HepG2 (cell line): ENCODE measurements around the gene ARHGEF1. TPM values are rescaled to one million over a fixed set of nuclear protein-coding genes. Genes with fewer than 3 reads are reported as not detected.

Experiments
- DPF2 ChIP-seq: sonication (generic); formaldehyde crosslinking; IDR thresholded peaks from 2 replicates; pipeline ENCODE4 v1.4.0; 2020; ENCODE audit warnings: mild to moderate bottlenecking, low read depth, missing genetic modification reagents, borderline replicate concordance
- HDAC1 ChIP-seq: sonication (generic); formaldehyde crosslinking; IDR thresholded peaks from 2 replicates; pipeline ENCODE4 v1.5.1; 2020; ENCODE audit warnings: mild to moderate bottlenecking, missing genetic modification reagents
- HOXA7 ChIP-seq: sonication (generic); formaldehyde crosslinking; IDR thresholded peaks from 2 replicates; pipeline ENCODE4 v1.8.1; 2022; ENCODE audit warnings: mild to moderate bottlenecking, missing genetic modification reagents, moderate library complexity
- KAT7 ChIP-seq: IDR thresholded peaks from 2 replicates; pipeline ENCODE4 v1.6.1; 2018; ENCODE audit warnings: borderline replicate concordance, missing compliant biosample characterization
- KLF16 ChIP-seq, 2 experiments: sonication (generic) in 1 of 2; formaldehyde crosslinking in 1 of 2; IDR thresholded peaks; 2 replicates each; pipeline versions ENCODE4 v1.6.1 to v1.8.0; 2016 to 2023; ENCODE audit warnings: missing genetic modification reagents in 2 of 2, missing compliant biosample characterization in 1 of 2
- LCORL ChIP-seq, 2 experiments: fragments of 450-650 bp in 1 of 2; sonication (generic) in 1 of 2; formaldehyde crosslinking in 1 of 2; IDR thresholded peaks; 2 replicates each; pipeline versions ENCODE4 v1.5.0 to v1.6.1; 2017 to 2020; ENCODE audit warnings: antibody characterized with exemption in 1 of 2, missing genetic modification reagents in 1 of 2
- MIXL1 ChIP-seq: IDR thresholded peaks from 2 replicates; pipeline ENCODE4 v1.6.1; 2016
- NFYC ChIP-seq: IDR thresholded peaks from 2 replicates; pipeline ENCODE4 v1.6.1; 2016; ENCODE audit warnings: missing genetic modification reagents, missing compliant biosample characterization
- PHF8 ChIP-seq: sonication (generic); formaldehyde crosslinking; IDR thresholded peaks from 2 replicates; pipeline ENCODE4 v1.5.0; 2020; ENCODE audit warnings: missing genetic modification reagents
- SATB2 ChIP-seq: sonication (generic); formaldehyde crosslinking; IDR thresholded peaks from 2 replicates; pipeline ENCODE4 v1.5.0; 2020; ENCODE audit warnings: missing genetic modification reagents
- ZNF251 ChIP-seq: sonication (generic); formaldehyde crosslinking; IDR thresholded peaks from 2 replicates; pipeline ENCODE4 v1.9.0; 2021; ENCODE audit warnings: mild to moderate bottlenecking, missing genetic modification reagents
- ZNF782 ChIP-seq: sonication (generic); formaldehyde crosslinking; IDR thresholded peaks from 2 replicates; pipeline ENCODE4 v1.4.0; 2020; ENCODE audit warnings: missing genetic modification reagents, mild to moderate bottlenecking, borderline replicate concordance
- ZSCAN22 ChIP-seq: sonication (generic); formaldehyde crosslinking; IDR thresholded peaks from 2 replicates; pipeline ENCODE4 v1.4.0; 2020; ENCODE audit warnings: mild to moderate bottlenecking, missing genetic modification reagents
- polyA plus RNA-seq, 8 experiments: library from polyadenylated mRNA; depleted of rRNA in 3 of 8; stranded (reverse) in 7 of 8; unstranded in 1 of 8; fragments of >200 nt; fragmentation: Illumina TruSeq in 4 of 8; extraction: Trizol in 4 of 8; gene quantifications; 2 replicates each; pipeline versions ENCODE4 v1.2.1 to v1.2.3, GENCODE V29; 2011 to 2016; ENCODE audit warnings: low read depth in 4 of 8, missing spikeins in 1 of 8, mixed read lengths in 1 of 8; ENCODE audit not compliant: insufficient read depth in 1 of 8
- total RNA-seq, 5 experiments: library from RNA; depleted of rRNA; stranded (reverse); fragments of >200 nt; fragmentation: Illumina TruSeq; extraction: Trizol; gene quantifications; 2 replicates each; pipeline ENCODE4 v1.2.3, GENCODE V29; 2016; ENCODE audit warnings: low read depth in 1 of 5
- TF ChIP-seq, protein P1 (sequence below): sonication (generic); formaldehyde crosslinking; conservative IDR thresholded peaks from 2 replicates; pipeline ENCODE4 v1.4.0; 2020; ENCODE audit warnings: mild to moderate bottlenecking, missing genetic modification reagents, moderate library complexity
- TF ChIP-seq, protein P2 (sequence below): sonication (generic); formaldehyde crosslinking; IDR thresholded peaks from 2 replicates; pipeline ENCODE4 v1.8.1; 2023; ENCODE audit warnings: mild to moderate bottlenecking, missing genetic modification reagents
- TF ChIP-seq, protein P3 (sequence below): sonication (generic); formaldehyde crosslinking; IDR thresholded peaks from 2 replicates; pipeline ENCODE4; 2020; ENCODE audit warnings: missing genetic modification reagents, mild to moderate bottlenecking, borderline replicate concordance
- TF ChIP-seq, protein P4 (sequence below): sonication (generic); formaldehyde crosslinking; IDR thresholded peaks from 2 replicates; pipeline ENCODE4 v1.4.0; 2020; ENCODE audit warnings: missing genetic modification reagents, mild to moderate bottlenecking, borderline replicate concordance

ARHGEF1 gene
- total and polyA plus RNA-seq, 2 of the 13 experiments (the other 11 are each of a cell fraction or from before 2014, with no cell fraction given) = 33.7 to 34.7 TPM

DNA sequence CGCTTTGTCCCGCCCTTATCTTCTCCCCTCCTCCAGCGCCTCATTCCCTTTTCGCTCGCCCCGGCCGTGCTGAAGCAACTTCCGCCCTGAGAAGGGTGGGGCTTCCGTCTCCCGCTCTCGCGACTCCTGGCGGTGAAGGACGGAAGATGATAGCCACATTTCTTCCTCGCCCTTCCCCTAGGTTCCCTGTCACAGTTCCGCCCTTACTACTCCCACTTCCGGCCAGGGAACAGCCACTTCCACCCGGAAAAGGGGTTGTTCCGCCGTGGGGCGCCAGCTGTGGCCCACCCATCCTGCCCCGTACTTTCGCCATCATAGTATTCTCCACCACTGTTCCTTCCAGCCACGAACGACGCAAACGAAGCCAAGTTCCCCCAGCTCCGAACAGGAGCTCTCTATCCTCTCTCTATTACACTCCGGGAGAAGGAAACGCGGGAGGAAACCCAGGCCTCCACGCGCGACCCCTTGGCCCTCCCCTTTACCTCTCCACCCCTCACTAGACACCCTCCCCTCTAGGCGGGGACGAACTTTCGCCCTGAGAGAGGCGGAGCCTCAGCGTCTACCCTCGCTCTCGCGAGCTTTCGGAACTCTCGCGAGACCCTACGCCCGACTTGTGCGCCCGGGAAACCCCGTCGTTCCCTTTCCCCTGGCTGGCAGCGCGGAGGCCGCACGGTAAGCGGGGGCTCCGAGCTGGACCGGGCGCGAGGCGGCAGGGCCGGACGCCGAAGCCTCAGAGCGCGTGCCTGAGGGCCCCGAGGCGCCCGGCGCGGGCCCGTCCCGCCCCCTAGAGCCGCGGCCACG, 23.2 kb upstream of the ARHGEF1 start, which contains the start of gene RPS19 (continued):
- TF ChIP-seq, protein P1, sequence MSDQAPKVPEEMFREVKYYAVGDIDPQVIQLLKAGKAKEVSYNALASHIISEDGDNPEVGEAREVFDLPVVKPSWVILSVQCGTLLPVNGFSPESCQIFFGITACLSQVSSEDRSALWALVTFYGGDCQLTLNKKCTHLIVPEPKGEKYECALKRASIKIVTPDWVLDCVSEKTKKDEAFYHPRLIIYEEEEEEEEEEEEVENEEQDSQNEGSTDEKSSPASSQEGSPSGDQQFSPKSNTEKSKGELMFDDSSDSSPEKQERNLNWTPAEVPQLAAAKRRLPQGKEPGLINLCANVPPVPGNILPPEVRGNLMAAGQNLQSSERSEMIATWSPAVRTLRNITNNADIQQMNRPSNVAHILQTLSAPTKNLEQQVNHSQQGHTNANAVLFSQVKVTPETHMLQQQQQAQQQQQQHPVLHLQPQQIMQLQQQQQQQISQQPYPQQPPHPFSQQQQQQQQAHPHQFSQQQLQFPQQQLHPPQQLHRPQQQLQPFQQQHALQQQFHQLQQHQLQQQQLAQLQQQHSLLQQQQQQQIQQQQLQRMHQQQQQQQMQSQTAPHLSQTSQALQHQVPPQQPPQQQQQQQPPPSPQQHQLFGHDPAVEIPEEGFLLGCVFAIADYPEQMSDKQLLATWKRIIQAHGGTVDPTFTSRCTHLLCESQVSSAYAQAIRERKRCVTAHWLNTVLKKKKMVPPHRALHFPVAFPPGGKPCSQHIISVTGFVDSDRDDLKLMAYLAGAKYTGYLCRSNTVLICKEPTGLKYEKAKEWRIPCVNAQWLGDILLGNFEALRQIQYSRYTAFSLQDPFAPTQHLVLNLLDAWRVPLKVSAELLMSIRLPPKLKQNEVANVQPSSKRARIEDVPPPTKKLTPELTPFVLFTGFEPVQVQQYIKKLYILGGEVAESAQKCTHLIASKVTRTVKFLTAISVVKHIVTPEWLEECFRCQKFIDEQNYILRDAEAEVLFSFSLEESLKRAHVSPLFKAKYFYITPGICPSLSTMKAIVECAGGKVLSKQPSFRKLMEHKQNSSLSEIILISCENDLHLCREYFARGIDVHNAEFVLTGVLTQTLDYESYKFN (CRISPR knock-in tag) = peak; percentile 53
- TF ChIP-seq HOXA7 (CRISPR knock-in tag) = no peak
- TF ChIP-seq ZSCAN22 (CRISPR knock-in tag) = 0 out of 2 replicates have a peak, but pooled peaks have one; percentile 31
- TF ChIP-seq PHF8 = peak; percentile 89
- TF ChIP-seq ZNF251 = no peak
- TF ChIP-seq, protein P2, sequence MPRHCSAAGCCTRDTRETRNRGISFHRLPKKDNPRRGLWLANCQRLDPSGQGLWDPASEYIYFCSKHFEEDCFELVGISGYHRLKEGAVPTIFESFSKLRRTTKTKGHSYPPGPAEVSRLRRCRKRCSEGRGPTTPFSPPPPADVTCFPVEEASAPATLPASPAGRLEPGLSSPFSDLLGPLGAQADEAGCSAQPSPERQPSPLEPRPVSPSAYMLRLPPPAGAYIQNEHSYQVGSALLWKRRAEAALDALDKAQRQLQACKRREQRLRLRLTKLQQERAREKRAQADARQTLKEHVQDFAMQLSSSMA (CRISPR knock-in tag) = peak; percentile 82; the same call in 1 of the 2 replicates
- TF ChIP-seq DPF2 (CRISPR knock-in tag) = no peak
- TF ChIP-seq KLF16 (CRISPR knock-in tag; IDR thresholded peaks at IDR 0.05) = no peak; a peak in 1 of 4 replicates
- TF ChIP-seq, protein P3, sequence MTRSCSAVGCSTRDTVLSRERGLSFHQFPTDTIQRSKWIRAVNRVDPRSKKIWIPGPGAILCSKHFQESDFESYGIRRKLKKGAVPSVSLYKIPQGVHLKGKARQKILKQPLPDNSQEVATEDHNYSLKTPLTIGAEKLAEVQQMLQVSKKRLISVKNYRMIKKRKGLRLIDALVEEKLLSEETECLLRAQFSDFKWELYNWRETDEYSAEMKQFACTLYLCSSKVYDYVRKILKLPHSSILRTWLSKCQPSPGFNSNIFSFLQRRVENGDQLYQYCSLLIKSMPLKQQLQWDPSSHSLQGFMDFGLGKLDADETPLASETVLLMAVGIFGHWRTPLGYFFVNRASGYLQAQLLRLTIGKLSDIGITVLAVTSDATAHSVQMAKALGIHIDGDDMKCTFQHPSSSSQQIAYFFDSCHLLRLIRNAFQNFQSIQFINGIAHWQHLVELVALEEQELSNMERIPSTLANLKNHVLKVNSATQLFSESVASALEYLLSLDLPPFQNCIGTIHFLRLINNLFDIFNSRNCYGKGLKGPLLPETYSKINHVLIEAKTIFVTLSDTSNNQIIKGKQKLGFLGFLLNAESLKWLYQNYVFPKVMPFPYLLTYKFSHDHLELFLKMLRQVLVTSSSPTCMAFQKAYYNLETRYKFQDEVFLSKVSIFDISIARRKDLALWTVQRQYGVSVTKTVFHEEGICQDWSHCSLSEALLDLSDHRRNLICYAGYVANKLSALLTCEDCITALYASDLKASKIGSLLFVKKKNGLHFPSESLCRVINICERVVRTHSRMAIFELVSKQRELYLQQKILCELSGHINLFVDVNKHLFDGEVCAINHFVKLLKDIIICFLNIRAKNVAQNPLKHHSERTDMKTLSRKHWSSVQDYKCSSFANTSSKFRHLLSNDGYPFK (CRISPR knock-in tag) = peak; percentile 96
- TF ChIP-seq ZNF782 = no peak
- TF ChIP-seq, protein P4, sequence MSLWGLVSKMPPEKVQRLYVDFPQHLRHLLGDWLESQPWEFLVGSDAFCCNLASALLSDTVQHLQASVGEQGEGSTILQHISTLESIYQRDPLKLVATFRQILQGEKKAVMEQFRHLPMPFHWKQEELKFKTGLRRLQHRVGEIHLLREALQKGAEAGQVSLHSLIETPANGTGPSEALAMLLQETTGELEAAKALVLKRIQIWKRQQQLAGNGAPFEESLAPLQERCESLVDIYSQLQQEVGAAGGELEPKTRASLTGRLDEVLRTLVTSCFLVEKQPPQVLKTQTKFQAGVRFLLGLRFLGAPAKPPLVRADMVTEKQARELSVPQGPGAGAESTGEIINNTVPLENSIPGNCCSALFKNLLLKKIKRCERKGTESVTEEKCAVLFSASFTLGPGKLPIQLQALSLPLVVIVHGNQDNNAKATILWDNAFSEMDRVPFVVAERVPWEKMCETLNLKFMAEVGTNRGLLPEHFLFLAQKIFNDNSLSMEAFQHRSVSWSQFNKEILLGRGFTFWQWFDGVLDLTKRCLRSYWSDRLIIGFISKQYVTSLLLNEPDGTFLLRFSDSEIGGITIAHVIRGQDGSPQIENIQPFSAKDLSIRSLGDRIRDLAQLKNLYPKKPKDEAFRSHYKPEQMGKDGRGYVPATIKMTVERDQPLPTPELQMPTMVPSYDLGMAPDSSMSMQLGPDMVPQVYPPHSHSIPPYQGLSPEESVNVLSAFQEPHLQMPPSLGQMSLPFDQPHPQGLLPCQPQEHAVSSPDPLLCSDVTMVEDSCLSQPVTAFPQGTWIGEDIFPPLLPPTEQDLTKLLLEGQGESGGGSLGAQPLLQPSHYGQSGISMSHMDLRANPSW (CRISPR knock-in tag) = no peak; the same call in 1 of the 2 replicates
- peak; percentile 89 for TF ChIP-seq HDAC1
- TF ChIP-seq NFYC (CRISPR knock-in tag) = peak; percentile 61
- 0 out of 2 replicates have a peak, but pooled peaks have one; percentile 16 for TF ChIP-seq MIXL1 (CRISPR knock-in tag)
- TF ChIP-seq LCORL (IDR thresholded peaks at IDR 0.05) = no peak
- no peak; the same call in 1 of the 2 replicates for TF ChIP-seq LCORL (CRISPR knock-in tag; IDR thresholded peaks at IDR 0.05)
- no peak for TF ChIP-seq KAT7 (CRISPR knock-in tag)
- peak; percentile 24; the same call in 1 of the 2 replicates for TF ChIP-seq SATB2 (CRISPR knock-in tag)
